Pancreas (tissue), 10 donors: ENCODE data around the gene MANBA. TPM values are rescaled to one million over a fixed set of nuclear protein-coding genes. Genes with fewer than 3 reads are reported as not detected.

Source experiments
- ATAC-seq, 4 donors: fragments of 200-7000 bp; cut with Tn5 transposase; one replicate each; pipeline versions ENCODE4 v1.8.0 to v1.9.1; 2020; ENCODE audit warnings: mild to moderate bottlenecking in 4 of 4, moderate library complexity in 4 of 4
- DNase-seq, 6 donors: peaks; one replicate each; pipeline ENCODE4 v3.0.0-alpha.2; 2020
- FAIRE-seq: peaks from 2 replicates; lab custom pipeline; 2012; peaks lifted over from hg19 to GRCh38; lab: Jason Lieb, UNC
- H3K27ac ChIP-seq, 4 donors: fragments of 200-600 bp; sonication (generic); 1 replicate in 3 of 4; 2 replicates in 1 of 4; pipeline versions ENCODE4 v1.5.0 to v1.8.0; 2020
- H3K27me3 ChIP-seq, 4 donors: fragments of 200-600 bp; one replicate each; pipeline ENCODE4 v1.8.0; 2021
- H3K36me3 ChIP-seq, 3 donors: fragments of 200-600 bp; sonication (generic) in 1 of 3; one replicate each; pipeline versions ENCODE4 v1.5.0 to v1.8.0; 2020 to 2021
- H3K4me1 ChIP-seq, 3 donors: fragments of 200-600 bp; one replicate each; pipeline ENCODE4 v1.8.0; 2021
- H3K4me3 ChIP-seq, 4 donors: fragments of 200-600 bp; sonication (generic) in 2 of 4; one replicate each; pipeline versions ENCODE4 v1.5.0 to v1.8.0; 2020 to 2021
- H3K9me3 ChIP-seq, 4 donors: fragments of 200-600 bp; one replicate each; pipeline ENCODE4 v1.8.0; 2021
- CTCF ChIP-seq, 4 donors: fragments of 200-600 bp; sonication (generic) in 3 of 4; IDR thresholded peaks; one replicate each; pipeline versions ENCODE4 v1.5.0 to v1.8.0; 2021; ENCODE audit warnings: antibody characterized with exemption in 4 of 4
- WGBS, 2 donors: extraction: QIAGEN DNeasy Blood & Tissue Kit; methylation state at CpG; one replicate each; pipeline ENCODE4 v1.1.7; 2013; 5-methylcytosine and 5-hydroxymethylcytosine counted together
- intact Hi-C, 3 donors: fragments of 100-400 bp; cut with DNase I; formaldehyde crosslinking; loops; one replicate each; pipeline versions ENCODE4 v1.11.1 to v1.14.2; 2022
- polyA plus RNA-seq, 2 donors: library from polyadenylated mRNA; stranded (reverse); fragments of 200-250 nt; gene quantifications; one replicate each; pipeline ENCODE4 v1.2.3, GENCODE V29; 2013
- total RNA-seq, 6 donors: library from RNA; stranded (reverse); fragmentation: NEBNext Ultra II Directional in 4 of 6; extraction: Animal tissue kit (Norgen Biotek cat#: 25700) in 4 of 6; gene quantifications; one replicate each; pipeline versions ENCODE4 v1.2.1 to v1.2.4, GENCODE V29; 2021 to 2023
- donor health status: healthy with polysubstance abuse.
- donor health status: DM: no; HTN: no; CAD: no; lungs with moderate emphysema.
- donor health status: DM: no; HTN: no; CAD: no.
- donor health status: control.
- donor health status: control.
- donor health status: Bipolar disorder and iron deficiency.
- donor health status: DM: yes; HTN: yes; CAD: no.
- donor health status: DM: no; HTN: no; CAD: no.
- donor health status: DM: no; HTN: no; CAD: no.
- donor health status: DM: yes; HTN: yes; CAD: no.

Gene MANBA
- total and polyA plus RNA-seq, 8 donors: 7.8 to 22.0 (median 10.7) TPM

- 60 to 63% methylated on average over 3 of the region's 3 CpGs for WGBS, 2 donors
- peaks cover 0 to 13% (median 0%) of the 10 kb centered on the region in 3 donors for H3K36me3 ChIP-seq
- H3K27ac ChIP-seq: no peak overlapping the region
- no peaks in the 10 kb centered on the region for H3K27me3 ChIP-seq
- FAIRE-seq (no peak), DNase-seq (no peak), ATAC-seq (no peak)
- intact Hi-C loops: no loop called here
- H3K4me3 ChIP-seq: no peak overlapping the region
- no peaks in the 10 kb centered on the region for H3K9me3 ChIP-seq
- H3K4me1 ChIP-seq: no peaks in the 10 kb centered on the region
- TF ChIP-seq CTCF (IDR thresholded peaks at IDR 0.05): no peak
Observed at GRCh38 chr4:102589743-102590142, 171.0 kb downstream of the MANBA start.

GRCh38 chr4:102586644-102587021, 174.1 kb downstream of the MANBA start:
- peaks cover 0 to 33% (median 0%) of the 10 kb centered on the region in 3 donors for H3K36me3 ChIP-seq
- intact Hi-C loops: no loop called here
- 89 to 94% methylated on average over 4 of the region's 4 CpGs for WGBS, 2 donors

GRCh38 chr4:102586002-102586643, 174.6 kb downstream of the MANBA start:
- peaks cover 0 to 37% (median 4%) of the 10 kb centered on the region in 3 donors for H3K36me3 ChIP-seq
- TF ChIP-seq CTCF (IDR thresholded peaks at IDR 0.05): no peak
- H3K9me3 ChIP-seq: no peaks in the 10 kb centered on the region
- 90 to 94% methylated on average over 4 of the region's 4 CpGs for WGBS, 2 donors
- DNase-seq: no peak
- no peaks in the 10 kb centered on the region for H3K4me1 ChIP-seq
- no peak for FAIRE-seq
- no peaks in the 10 kb centered on the region for H3K27me3 ChIP-seq
- no peak overlapping the region for H3K4me3 ChIP-seq
- no peak for ATAC-seq
- H3K27ac ChIP-seq: no peak overlapping the region
- intact Hi-C loops: no loop called here

More at GRCh38 chr4:102586644-102587021, 174.1 kb downstream of the MANBA start:
- DNase-seq (no peak), ATAC-seq (no peak), FAIRE-seq (no peak)
- H3K9me3 ChIP-seq: no peaks in the 10 kb centered on the region
- no peak overlapping the region for H3K4me3 ChIP-seq
- no peak overlapping the region for H3K27ac ChIP-seq
- TF ChIP-seq CTCF (IDR thresholded peaks at IDR 0.05): no peak
- H3K27me3 ChIP-seq: no peaks in the 10 kb centered on the region
- H3K4me1 ChIP-seq: no peaks in the 10 kb centered on the region

GRCh38 chr4:102585329-102585728, 175.4 kb downstream of the MANBA start:
- H3K36me3 ChIP-seq: peaks cover 0 to 45% (median 10%) of the 10 kb centered on the region in 3 donors
- no peak overlapping the region for H3K4me3 ChIP-seq
- 95 to 100% methylated on average over 2 of the region's 2 CpGs for WGBS, 2 donors
- DNase-seq (no peak), FAIRE-seq (no peak), ATAC-seq (no peak)
- no peaks in the 10 kb centered on the region for H3K27me3 ChIP-seq
- no peaks in the 10 kb centered on the region for H3K4me1 ChIP-seq
- H3K27ac ChIP-seq: no peak overlapping the region
- no peak for TF ChIP-seq CTCF (IDR thresholded peaks at IDR 0.05)
- intact Hi-C loops: no loop called here
- H3K9me3 ChIP-seq: no peaks in the 10 kb centered on the region

- no peak for TF ChIP-seq CTCF (IDR thresholded peaks at IDR 0.05)
- Histone ChIP-seq H3K4me3 (no peak overlapping the region), H3K36me3 (peaks cover 0 to 51% (median 10%) of the 10 kb centered on the region in 3 donors), H3K9me3 (no peaks in the 10 kb centered on the region), H3K27me3 (no peaks in the 10 kb centered on the region), H3K4me1 (no peaks in the 10 kb centered on the region), H3K27ac (no peak overlapping the region)
- no peak for FAIRE-seq
- intact Hi-C loops: no loop called here
- WGBS, 2 donors: 92 to 96% methylated on average over 1 of the region's 1 CpG
- ATAC-seq: no peak
- DNase-seq: no peak
Observed at GRCh38 chr4:102584091-102584490, 176.7 kb downstream of the MANBA start.
